RPMI8226 (cell line): Measurements from ENCODE around the gene WBP1.
"Not testable (repeated sequence)": the region's sequence is repeated elsewhere in the genome, so short reads cannot be mapped to it uniquely, and the experiment has no call there.

ENCODE experiments used
- DNase-seq: peaks from one replicate; pipeline ENCODE4 v3.0.0-alpha.2; 2015

Gene WBP1

DNA sequence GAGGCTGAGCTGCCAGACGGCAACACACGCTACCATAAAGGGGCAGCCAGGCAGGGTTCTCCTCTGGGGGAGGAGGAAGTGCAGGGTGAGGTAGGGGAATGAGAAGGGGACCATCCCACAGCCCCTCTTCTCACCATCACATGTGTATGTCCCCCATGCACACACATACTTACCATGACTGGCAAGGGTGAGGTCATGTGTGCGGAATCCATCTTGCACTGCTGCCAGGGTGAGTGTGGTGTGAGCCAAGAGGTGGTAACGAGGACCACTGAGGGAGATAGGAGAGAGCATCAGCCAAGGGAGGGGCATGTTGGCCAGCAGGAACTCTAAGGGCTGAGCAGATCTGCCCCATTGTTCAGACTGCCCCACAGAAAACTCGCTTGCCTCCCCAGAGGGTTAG, 29.6 kb upstream of the WBP1 start:
- DNase-seq: no peak

GRCh38 chr2:74429487-74430451, 28.5 kb upstream of the WBP1 start:
- no peak for DNase-seq

GRCh38 chr2:74430502-74430901, 27.7 kb upstream of the WBP1 start:
- no peak for DNase-seq

- DNase-seq: no peak
Observed at GRCh38 chr2:74436111-74436805, 22.0 kb upstream of the WBP1 start.

GRCh38 chr2:74436848-74437695, 21.2 kb upstream of the WBP1 start:
- no peak for DNase-seq

- no peak for DNase-seq
Observed at GRCh38 chr2:74438248-74438647, 20.0 kb upstream of the WBP1 start.

- DNase-seq: no peak
Observed at GRCh38 chr2:74439373-74439772, 18.9 kb upstream of the WBP1 start.

- DNase-seq: no peak
Observed at GRCh38 chr2:74439803-74440377, 18.3 kb upstream of the WBP1 start.

DNA sequence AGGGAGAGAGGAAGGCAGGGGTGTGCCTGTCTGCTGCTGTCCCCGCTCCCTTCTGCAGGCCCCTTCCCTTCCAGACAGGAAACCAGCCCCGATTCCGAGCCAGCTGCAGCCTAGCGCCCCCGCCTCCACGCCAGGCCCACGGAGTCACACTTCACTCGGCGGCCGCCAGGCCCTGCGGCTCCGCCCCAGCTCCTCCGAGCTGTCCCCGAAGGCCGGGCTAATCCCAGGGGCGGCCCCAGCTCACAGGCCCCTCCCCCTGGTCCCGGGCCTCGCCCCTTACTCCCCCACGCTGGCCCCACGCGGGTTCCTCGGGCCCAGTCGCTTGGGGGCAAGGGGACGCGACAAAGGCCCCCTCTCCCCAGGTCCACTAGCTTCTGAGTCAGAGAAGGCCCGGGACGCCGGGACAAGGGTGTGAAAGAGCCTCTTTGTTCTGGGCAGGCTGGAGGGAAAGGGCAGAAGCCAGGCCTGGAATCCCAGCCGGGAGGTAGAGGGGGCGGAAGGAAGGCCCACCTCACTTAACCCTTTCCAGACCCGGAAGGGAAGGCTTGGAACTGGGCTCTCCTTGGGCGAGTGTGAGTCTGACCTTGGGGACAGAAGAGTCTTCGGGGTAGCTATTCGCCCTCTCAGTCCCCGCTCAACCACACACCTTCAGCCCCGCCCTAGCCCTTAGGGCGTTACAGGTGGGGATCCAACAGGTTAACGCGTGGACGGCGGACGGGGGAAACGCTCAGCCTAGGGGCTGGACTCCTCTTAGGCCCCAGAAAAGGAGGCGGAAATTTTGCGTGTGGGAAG, 17.7 kb upstream of the WBP1 start:
- DNase-seq: peak; percentile 70

DNA sequence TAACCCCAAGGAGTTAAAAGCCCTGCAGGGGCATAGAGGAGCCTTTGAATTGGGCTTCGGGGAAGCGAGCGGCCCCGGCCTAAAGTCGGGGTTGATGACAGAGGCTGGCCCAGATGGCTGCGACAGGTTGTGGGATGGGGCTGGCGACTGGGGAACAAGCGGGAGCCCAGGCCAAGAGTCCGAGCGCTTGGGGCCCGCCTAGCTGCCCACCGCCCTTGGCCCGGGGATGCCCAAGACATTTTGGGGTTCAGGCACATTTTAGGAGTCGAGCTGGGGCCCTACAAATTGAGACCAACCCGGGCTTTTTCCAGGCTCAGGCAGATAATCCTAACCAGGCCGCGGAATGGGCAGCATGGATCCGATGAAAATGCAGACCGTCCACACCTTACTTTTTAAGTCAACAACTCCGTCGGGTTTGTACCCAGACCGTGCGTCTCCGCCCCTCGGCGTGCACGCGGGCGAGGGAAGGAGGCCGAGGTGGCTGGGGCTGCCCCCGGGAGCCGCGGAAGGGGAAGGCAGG, 17.0 kb upstream of the WBP1 start:
- no peak for DNase-seq

DNA sequence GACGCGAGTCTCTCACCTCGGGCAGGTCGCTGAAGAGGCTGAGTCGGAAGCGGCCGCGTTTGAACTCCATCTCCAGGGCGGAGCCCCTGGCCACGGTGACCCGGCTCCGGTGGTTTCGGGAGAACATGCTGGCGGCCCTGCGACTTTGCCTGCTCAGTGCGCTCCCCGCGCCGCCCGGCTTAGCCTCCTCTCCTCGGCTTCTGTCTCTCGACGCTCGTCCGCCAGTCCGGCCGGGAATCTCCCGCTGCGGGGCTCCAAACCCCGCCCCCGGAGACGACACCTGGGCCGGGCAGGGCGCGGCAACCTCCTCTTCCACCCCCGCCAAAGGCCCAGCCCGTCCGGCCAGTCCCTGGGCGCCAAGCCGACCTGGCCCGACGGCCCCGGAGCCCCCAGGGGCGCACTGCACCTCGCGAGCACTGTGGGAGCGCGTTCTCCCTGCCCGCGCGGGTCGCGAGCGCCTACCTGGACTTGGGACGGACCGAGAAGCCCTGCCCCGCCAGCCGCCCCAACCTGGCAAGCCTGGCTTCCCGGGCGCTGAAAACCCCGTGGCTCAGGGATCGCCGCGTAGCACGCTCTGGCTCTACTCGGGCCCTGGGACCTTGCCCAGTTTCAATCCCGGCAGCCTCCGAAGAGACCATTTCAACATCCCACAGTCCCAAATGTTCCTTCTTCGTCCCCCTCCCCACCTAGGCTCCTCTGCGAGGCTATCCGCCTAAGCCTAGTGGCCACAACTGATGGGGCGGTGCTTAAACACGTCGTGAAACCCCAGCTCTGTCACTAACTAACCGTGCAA, 16.4 kb upstream of the WBP1 start, which contains the start of gene RTKN:
Gene RTKN (minus strand): TSS at position 248 of the 793 bp plus-strand sequence. CDS start 121 bp downstream, at position 127.
- DNase-seq: no peak

DNA sequence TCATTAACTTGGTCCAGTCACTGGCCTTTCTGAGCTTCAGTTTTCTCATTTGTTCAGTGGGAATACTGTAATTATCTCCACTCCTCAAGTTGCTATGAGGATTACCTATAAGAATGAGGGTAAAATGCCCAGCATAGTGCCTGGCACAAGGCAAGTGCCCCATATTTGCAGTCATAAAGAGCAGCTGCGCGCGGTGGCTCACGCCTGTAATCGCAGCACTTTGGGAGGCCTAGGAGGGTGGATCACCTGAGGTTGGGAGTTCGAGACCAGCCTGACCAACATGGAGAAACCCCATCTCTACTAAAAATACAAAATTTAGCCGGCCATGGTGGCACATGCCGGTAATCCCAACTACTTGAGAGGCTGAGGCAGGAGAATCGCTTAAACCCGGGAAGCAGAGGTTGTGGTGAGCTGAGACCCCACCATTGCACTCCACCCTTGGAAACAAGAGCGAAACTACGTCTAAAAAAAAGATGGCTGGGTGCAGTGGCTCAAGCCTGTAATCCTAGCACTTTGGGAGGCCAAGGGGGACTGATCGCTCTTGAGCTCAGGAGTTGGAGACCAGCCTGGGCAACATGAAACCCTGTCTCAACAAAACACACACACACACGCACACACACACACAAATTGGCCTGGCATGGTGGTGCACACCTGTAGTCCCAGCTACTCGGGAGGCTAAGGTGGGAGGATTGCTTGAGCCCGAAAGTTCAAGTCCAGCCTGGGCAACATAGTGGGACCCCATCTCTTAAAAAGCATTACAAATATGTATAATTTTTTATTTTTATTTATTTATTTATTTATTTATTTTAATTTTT, 15.5 kb upstream of the WBP1 start:
- DNase-seq: not testable (repeated sequence)

DNA sequence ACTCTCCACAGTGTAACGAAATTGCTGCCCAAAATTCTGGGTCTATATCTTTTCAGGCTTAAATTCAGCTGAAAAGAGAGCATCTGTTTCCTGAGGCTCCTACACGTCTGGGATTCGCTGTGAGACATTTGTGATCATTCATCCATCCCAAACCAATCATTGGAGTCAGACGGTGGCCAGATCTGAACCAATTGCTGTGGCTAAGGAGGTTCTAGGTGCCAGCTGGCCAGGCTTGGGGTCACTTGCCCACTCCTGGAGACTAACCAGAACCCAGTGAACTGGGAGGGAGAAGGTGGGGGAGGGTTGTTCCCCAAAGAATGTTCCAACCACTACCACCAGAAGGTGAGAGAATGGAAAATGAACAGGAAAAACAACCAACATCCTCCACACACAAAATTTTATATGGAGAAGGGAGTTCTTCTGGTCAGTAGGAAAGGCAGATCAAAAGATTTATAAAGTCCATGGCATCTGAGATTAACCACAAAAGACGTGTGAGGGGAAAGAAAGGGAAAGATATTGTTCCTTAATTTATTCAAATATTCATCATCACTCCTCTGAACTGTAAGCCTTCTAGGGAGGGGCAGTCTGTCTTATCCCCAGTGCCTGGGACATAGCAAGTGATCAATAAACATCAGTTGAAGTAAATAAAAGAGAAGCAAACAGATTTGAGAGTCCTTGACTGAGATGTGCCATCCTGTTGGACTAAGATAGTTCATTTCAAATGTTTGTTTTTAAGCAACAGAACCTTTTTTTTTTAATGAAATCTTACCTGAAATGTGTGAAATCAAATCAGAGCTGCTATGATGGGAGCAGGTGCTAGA, 13.5 kb upstream of the WBP1 start:
- DNase-seq: no peak

- DNase-seq: no peak
Observed at GRCh38 chr2:74447230-74447999, 10.8 kb upstream of the WBP1 start.

DNA sequence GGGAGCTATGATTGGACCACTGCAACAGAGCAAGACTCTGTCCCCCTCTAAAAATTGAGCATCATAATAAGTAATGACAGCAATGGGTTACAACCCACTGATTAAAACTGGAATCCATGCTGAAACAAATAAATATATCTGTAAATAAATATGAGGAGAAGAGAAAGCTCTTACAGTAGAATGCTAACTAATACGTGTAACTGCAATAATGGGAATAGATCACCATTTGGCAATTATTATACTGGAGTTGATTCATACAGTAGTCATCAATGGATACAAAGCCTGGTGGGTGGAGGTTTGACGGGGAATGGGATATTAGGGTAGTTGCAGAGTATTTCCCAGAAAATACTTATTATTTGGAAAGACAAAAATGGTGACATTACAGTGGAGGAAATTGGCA, 9.5 kb upstream of the WBP1 start:
- DNase-seq: no peak

GRCh38 chr2:74450570-74451190, 7.6 kb upstream of the WBP1 start:
- DNase-seq: no peak
